Sciatic nerve (tissue), 2 donors: Measurements from ENCODE around the gene NKD2. TPM values are rescaled to one million over a fixed set of nuclear protein-coding genes. Genes with fewer than 3 reads are reported as not detected.

Experiments
- ATAC-seq: fragments of 200-7000 bp; cut with Tn5 transposase; one replicate; pipeline ENCODE4 v1.9.1; 2020; ENCODE audit warnings: mild to moderate bottlenecking, moderate library complexity
- DNase-seq: peaks from one replicate; pipeline ENCODE4 v3.0.0-alpha.2; 2020; ENCODE audit warnings: low spot score
- intact Hi-C: fragments of 100-400 bp; cut with DNase I; formaldehyde crosslinking; loops from one replicate; pipeline ENCODE4 v1.14.2; 2022
- total RNA-seq: library from RNA; stranded (reverse); fragmentation: NEBNext Ultra II Directional; extraction: Animal tissue kit (Norgen Biotek cat#: 25700); gene quantifications from one replicate; pipeline ENCODE4 v1.2.1, GENCODE V29; 2021
- donor health status: DM: no; HTN: no; CAD: no.
- donor health status: DM: no; HTN: no; CAD: no.

NKD2 gene
- total RNA-seq, 1 donor from 2014 or later = 0.89 TPM

- no peak for DNase-seq
- intact Hi-C loops = no loop called here
- no peak for ATAC-seq
Measured at GRCh38 chr5:1048861-1049838, 40.5 kb downstream of the NKD2 start.

GRCh38 chr5:1050423-1051365 lies 42.1 kb downstream of the NKD2 start:
- no peak for ATAC-seq
- no peak for DNase-seq
- intact Hi-C loops = no loop called here

- no peak for ATAC-seq
- intact Hi-C loops = no loop called here
- DNase-seq = no peak
Measured at GRCh38 chr5:1051366-1051720, 42.7 kb downstream of the NKD2 start.

- ATAC-seq (no peak), DNase-seq (no peak)
- intact Hi-C loops = no loop called here
Measured at GRCh38 chr5:1052076-1052475, 43.5 kb downstream of the NKD2 start.

- ATAC-seq (no peak), DNase-seq (no peak)
- intact Hi-C loops = no loop called here
Measured at GRCh38 chr5:1052641-1053390, 44.2 kb downstream of the NKD2 start.

- DNase-seq = no peak
- intact Hi-C loops = no loop called here
- ATAC-seq = no peak
Measured at GRCh38 chr5:1053391-1054017, 44.9 kb downstream of the NKD2 start.

GRCh38 chr5:1054018-1054798 lies 45.6 kb downstream of the NKD2 start:
- intact Hi-C loops = no loop called here
- DNase-seq (no peak), ATAC-seq (no peak)

- ATAC-seq (no peak), DNase-seq (no peak)
- intact Hi-C loops = no loop called here
Measured at GRCh38 chr5:1054799-1055775, 46.5 kb downstream of the NKD2 start.

GRCh38 chr5:1055896-1056610 lies 47.5 kb downstream of the NKD2 start:
- intact Hi-C loops = no loop called here
- DNase-seq (no peak), ATAC-seq (no peak)

- intact Hi-C loops = no loop called here
- no peak for ATAC-seq
- no peak for DNase-seq
Measured at GRCh38 chr5:1056611-1057484, 48.2 kb downstream of the NKD2 start.

GRCh38 chr5:1057485-1058082 lies 49.0 kb downstream of the NKD2 start:
- ATAC-seq (no peak), DNase-seq (no peak)
- intact Hi-C loops = no loop called here

- intact Hi-C loops = no loop called here
- ATAC-seq (no peak), DNase-seq (no peak)
Measured at GRCh38 chr5:1058083-1058945, 49.7 kb downstream of the NKD2 start.

GRCh38 chr5:1058988-1059883 lies 50.6 kb downstream of the NKD2 start:
- DNase-seq (no peak), ATAC-seq (no peak)
- intact Hi-C loops = no loop called here
